GM19099 (cell line): ENCODE measurements around the gene DNAH9.

Experiments
- POLR2A ChIP-seq: IDR thresholded peaks from 3 replicates; pipeline ENCODE4 v1.6.1; 2011; ENCODE audit warnings: low read depth; ENCODE audit not compliant: insufficient read length; ENCODE audit errors: extremely low read depth

DNAH9 gene

GRCh38 chr17:11580677-11581076 lies 17.6 kb upstream of the DNAH9 start:
- TF ChIP-seq POLR2A: no peak

- no peak for TF ChIP-seq POLR2A
These were observed 16.1 kb upstream of the DNAH9 start for GRCh38 chr17:11582217-11582616.

DNA sequence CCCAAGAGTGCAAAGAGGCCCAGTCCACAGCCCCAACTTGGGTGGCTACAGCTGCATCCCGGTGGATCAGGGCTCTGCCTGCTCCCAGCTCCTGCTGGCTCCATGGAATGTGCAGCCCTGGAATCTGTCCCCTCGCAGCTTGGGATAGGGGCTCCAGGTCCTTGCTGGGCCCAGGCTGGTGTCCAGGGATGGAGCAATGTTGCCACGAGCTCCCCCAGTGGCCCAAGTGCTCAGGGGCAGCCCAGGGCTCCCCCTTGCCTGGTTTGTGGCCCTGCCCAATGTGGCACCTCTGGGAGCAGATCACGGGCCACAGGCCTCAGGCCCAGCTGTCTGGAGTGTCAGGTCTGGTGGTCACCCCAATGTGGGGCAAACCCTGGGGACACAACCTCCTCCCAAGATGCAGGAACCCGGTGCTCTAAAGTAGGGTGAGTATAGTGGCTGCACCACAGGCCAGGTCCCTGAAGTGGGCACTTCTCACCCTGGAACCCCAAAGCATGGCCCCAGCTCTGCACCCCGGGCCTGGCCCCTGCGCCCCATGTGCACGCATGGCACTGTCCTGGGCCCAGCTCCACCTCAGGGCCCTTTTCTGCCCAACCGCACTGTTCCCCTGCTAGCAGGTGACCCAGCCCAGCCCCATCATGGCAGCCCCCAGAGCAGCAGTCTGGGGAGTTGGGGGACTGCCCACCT lies 14.8 kb upstream of the DNAH9 start:
- TF ChIP-seq POLR2A: no peak

- TF ChIP-seq POLR2A: no peak
These were observed 8.6 kb upstream of the DNAH9 start for GRCh38 chr17:11589716-11590115.

DNA sequence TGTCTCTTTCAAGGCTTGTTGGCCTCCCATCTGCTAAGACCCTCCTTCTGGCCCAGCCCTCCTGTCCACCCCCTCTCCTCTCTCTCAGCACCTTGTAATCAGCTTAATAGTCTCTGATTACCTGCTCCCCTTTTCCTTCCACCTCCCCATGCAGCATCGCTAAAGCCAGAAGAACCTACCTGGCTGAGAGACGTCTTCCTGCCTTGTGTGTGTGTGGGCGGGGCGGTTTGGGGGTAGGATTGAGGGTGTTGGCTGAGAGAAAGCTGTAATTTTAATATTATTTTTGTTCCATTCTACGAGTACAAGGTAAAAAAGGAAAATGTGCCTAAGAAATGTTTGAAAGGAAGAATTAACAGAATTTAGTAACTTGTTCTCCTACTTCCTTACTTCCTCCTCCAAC lies 3.4 kb downstream of the DNAH9 start:
- no peak for TF ChIP-seq POLR2A

- no peak for TF ChIP-seq POLR2A
These were observed 10.1 kb downstream of the DNAH9 start for GRCh38 chr17:11608396-11608795.

DNA sequence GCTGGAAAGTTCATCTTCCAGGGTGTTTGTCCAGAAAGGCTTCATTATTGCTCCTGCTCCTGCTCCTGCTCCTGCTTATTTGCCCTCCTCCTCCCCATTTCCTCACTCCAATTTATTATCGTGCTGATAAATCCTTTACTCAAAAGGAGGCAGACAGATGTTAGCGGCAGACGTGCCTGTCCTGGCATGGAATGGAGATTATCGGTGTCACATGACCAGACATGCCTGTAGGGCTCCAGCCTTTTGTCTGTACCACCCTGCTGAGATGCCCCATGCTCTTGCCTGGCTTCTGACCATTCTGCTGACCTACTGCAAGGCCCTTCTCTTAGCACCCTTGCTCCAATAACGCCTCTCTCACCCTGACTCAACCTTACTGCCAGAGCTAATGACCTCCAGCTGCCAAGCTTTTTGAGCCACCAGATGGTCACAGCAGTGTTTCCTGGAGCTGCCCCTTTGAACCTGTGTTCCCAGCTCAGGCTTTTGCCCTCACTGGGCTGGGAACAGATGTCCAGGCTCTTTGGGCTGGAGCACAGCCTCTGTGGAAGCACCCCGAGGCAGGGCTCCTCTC lies 12.8 kb downstream of the DNAH9 start:
- no peak for TF ChIP-seq POLR2A

- no peak for TF ChIP-seq POLR2A
These were observed 14.7 kb downstream of the DNAH9 start for GRCh38 chr17:11612956-11613355.

DNA sequence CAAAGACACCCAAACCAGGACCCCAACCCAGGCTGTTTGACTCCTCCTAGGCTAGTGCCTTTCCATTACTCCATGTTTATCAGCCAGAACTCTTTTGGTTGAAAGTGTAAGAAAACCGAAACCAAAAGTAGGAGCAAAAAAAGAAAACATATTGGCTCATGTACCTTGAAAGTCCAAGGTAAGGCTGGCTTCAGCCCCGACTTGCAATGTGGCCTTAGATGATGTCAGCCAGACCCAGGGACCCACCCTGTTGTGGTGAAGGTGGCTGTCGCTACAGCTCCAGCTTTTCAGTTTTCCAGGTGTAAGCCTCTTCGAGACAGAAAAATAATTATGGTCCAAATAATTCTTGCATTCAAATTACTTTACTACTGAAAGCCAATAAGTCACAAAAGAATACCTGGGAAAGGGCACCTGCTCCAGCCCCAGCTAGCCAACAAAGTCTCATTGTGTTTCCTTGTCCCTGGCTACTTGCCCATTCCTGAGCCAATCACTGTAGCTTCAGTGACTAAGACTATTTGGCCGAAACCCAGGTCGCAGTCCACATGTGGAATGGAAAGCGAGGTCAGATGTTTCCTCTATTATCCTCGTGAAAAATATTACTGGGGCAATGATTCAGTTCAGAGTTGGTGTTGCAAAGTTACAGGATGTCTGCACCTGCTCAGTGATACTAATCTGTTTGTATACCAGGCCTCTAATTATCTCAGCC lies 20.7 kb downstream of the DNAH9 start:
- no peak for TF ChIP-seq POLR2A

DNA sequence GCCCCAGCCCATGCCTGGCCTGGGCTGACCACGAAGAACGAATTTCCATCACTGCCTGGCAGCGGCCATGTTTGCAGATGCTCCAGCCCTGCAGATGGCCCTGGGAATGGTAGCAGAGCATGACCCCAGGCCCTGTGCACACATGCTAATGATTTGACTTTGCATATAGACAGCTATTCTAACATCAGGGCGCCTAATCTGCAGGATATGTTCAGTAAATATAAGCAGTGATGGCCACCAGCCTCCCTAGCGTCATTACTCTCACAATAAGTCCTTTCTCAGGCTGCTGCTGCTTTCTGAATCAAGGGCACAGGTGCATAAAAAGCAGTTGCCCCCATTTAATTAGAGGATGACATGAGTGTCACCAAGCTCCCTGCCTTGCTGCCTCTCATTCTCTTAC lies 24.2 kb downstream of the DNAH9 start:
- no peak for TF ChIP-seq POLR2A

- no peak for TF ChIP-seq POLR2A
These were observed 26.7 kb downstream of the DNAH9 start for GRCh38 chr17:11624976-11625375.

DNA sequence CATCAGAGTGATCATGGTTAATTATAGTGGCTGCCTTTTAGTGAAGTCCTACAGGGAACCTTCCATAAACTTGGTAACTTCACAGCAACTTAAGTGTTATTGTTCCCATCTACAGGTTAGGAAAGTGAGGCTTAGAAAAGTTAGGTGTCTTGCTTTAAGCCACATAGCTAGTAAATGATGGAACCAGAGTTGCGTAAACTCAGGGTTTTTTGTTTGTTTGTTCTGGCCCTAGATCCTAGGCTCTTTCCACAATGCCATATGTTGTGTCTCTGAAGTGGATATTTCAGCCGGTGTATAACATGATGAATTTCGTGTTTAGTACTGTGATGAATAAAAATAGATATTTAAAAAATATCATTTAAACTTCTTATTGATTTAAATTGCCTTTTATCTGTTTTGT lies 27.6 kb downstream of the DNAH9 start:
- no peak for TF ChIP-seq POLR2A

- no peak for TF ChIP-seq POLR2A
These were observed 29.2 kb downstream of the DNAH9 start for GRCh38 chr17:11627301-11627940.

GRCh38 chr17:11628374-11628773 lies 30.1 kb downstream of the DNAH9 start:
- TF ChIP-seq POLR2A: no peak

DNA sequence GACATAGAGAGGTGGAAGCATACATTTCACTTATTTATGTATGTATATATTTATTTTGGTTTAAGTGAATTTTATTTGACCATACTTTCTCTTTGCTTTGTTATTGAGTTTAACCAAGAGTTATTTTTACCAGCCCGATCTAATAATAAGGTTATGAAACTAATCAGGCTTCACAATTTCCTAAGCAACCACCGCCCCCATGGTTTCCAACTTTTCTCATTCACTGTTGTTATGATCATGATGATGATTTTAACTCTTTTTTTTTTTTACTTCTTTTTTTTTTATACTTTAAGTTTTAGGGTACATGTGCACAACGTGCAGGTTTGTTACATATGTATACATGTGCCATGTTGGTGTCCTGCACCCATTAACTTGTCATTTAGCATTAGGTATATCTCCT lies 30.6 kb downstream of the DNAH9 start:
- no peak for TF ChIP-seq POLR2A

- TF ChIP-seq POLR2A: no peak
These were observed 38.5 kb downstream of the DNAH9 start for GRCh38 chr17:11636771-11637170.
